Mucosa of rectum (tissue), 2 donors: Measurements from ENCODE around the gene BCL2L14.
"Not testable (repeated sequence)": the region's sequence is repeated elsewhere in the genome, so short reads cannot be mapped to it uniquely, and the experiment has no call there.

ENCODE experiments used
- H3K27ac ChIP-seq, 2 donors: one replicate each; pipeline ENCODE4 v1.7.0; 2013; ENCODE audit warnings: inconsistent platforms in 2 of 2, low read depth in 2 of 2, low read length in 2 of 2
- H3K27me3 ChIP-seq, 2 donors: one replicate each; pipeline ENCODE4 v1.7.0; 2013; ENCODE audit warnings: low read length in 2 of 2; ENCODE audit not compliant: control insufficient read depth in 2 of 2, insufficient read depth in 2 of 2
- H3K36me3 ChIP-seq, 2 donors: one replicate each; pipeline ENCODE4 v1.7.0; 2013; ENCODE audit warnings: low read length in 2 of 2; ENCODE audit not compliant: control insufficient read depth in 2 of 2, insufficient read depth in 2 of 2
- H3K4me1 ChIP-seq, 2 donors: one replicate each; pipeline ENCODE4 v1.7.0; 2013; ENCODE audit warnings: low read length in 2 of 2, mild to moderate bottlenecking in 1 of 2; ENCODE audit not compliant: control insufficient read depth in 2 of 2, insufficient read depth in 2 of 2
- H3K4me3 ChIP-seq, 2 donors: one replicate each; pipeline ENCODE4 v1.7.0; 2013; ENCODE audit warnings: low read length in 2 of 2
- H3K9ac ChIP-seq, 2 donors: one replicate each; pipeline ENCODE4 v1.7.0; 2013; ENCODE audit warnings: low read length in 2 of 2, low read depth in 1 of 2, mild to moderate bottlenecking in 1 of 2
- H3K9me3 ChIP-seq, 2 donors: one replicate each; pipeline ENCODE4 v1.7.0; 2013; ENCODE audit warnings: low read length in 2 of 2; ENCODE audit not compliant: control insufficient read depth in 2 of 2
- donor health status: healthy.
- donor health status: Normal muscosa, but diverticular disease.

Gene BCL2L14

GRCh38 chr12:12098691-12099015, 27.9 kb downstream of the BCL2L14 start:
- no peak overlapping the region for H3K27ac ChIP-seq
- no peak overlapping the region for H3K4me3 ChIP-seq
- H3K9ac ChIP-seq = no peak overlapping the region
- no peaks in the 10 kb centered on the region for H3K27me3 ChIP-seq
- no peaks in the 10 kb centered on the region for H3K4me1 ChIP-seq
- H3K36me3 ChIP-seq = peaks cover 31 to 47% of the 10 kb centered on the region in 2 donors
- no peaks in the 10 kb centered on the region for H3K9me3 ChIP-seq

- peaks cover 31 to 47% of the 10 kb centered on the region in 2 donors for H3K36me3 ChIP-seq
- no peak overlapping the region for H3K4me3 ChIP-seq
- H3K9ac ChIP-seq = no peak overlapping the region
- H3K27me3 ChIP-seq = no peaks in the 10 kb centered on the region
- H3K4me1 ChIP-seq = no peaks in the 10 kb centered on the region
- H3K9me3 ChIP-seq = no peaks in the 10 kb centered on the region
- H3K27ac ChIP-seq = no peak overlapping the region
Observed at GRCh38 chr12:12099102-12099501, 28.4 kb downstream of the BCL2L14 start.

DNA sequence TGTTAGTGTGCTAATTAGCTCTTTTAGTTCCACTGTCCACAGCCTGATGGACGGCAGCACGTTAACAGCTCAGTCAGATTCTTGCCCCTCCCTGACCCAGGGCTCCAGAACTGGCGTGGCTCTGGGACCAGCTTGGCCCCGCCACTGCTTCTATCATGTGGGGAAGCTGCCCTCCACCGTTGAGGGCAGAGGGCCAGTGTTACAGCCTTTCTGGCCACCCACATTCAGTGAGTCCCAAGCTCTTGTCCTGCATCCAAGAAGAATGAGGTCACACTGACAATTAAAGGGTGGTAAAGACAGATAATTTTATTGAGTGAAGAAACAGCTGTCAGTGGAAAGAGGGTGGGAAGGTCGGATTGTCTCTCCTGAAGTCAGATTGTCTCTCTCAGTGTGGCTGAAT, 36.9 kb downstream of the BCL2L14 start:
- Histone ChIP-seq H3K36me3 (peaks cover 0 to 2% of the 10 kb centered on the region in 2 donors), H3K27ac (no peak overlapping the region), H3K9ac (no peak overlapping the region), H3K4me3 (no peak overlapping the region), H3K9me3 (peaks cover 0 to 2% of the 10 kb centered on the region in 2 donors), H3K27me3 (no peaks in the 10 kb centered on the region), H3K4me1 (no peaks in the 10 kb centered on the region)

DNA sequence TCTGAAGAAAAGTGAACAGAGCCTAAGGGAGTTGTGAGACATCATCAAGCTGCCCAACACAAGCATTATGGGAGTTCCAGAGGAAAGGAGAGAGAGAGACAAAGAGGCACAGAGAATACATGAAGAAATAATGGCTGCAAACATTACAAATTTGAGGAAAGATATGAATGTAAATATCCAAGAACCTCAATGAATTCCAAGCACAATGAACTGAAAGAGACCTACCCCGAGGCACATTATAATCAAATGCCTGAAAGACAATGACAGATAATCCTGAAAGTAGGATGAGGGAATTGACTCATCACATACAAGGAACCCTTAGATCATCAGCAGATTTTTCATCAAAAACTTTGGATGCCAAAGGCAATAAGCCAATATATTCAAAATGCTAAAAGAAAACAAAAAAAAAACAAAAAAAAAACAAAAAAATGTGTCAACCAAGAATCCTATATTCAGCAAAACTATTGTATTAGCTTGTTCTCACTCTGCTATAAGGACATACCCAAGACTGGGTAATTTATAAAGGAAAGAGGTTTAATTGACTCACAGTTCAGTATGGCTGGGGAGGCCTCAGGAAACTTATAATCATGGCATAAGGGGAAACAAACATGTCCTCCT, 37.8 kb downstream of the BCL2L14 start:
- Histone ChIP-seq H3K27me3 (no peaks in the 10 kb centered on the region), H3K9me3 (peaks cover 0 to 2% of the 10 kb centered on the region in 2 donors), H3K4me3 (no peak overlapping the region), H3K9ac (no peak overlapping the region), H3K27ac (no peak overlapping the region), H3K4me1 (no peaks in the 10 kb centered on the region), H3K36me3 (peaks cover 0 to 2% of the 10 kb centered on the region in 2 donors)

DNA sequence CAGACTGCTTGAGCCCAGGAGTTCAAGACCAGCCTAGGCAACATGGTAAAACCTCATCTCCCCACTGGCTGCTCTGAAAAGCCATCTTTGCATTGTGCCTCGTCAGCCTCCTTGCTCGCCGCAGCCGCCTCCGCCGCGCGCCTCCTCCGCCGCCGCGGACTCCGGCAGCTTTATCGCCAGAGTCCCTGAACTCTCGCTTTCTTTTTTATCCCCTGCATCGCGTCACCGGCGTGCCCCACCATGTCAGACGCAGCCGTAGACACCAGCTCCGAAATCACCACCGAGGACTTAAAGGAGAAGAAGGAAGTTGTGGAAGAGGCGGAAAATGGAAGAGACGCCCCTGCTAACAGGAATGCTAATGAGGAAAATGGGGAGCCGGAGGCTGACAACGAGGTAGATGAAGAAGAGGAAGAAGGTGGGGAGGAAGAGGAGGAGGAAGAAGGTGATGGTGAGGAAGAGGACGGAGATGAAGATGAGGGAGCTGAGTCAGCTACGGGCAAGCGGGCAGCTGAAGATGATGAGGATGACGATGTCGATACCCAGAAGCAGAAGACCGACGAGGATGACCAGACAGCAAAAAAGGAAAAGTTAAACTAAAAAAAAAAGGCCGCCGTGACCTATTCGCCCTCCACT, 40.3 kb downstream of the BCL2L14 start:
- not testable (repeated sequence) for H3K4me1 ChIP-seq, H3K9me3 ChIP-seq, H3K27me3 ChIP-seq, H3K36me3 ChIP-seq, H3K9ac ChIP-seq, H3K27ac ChIP-seq
- H3K4me3 ChIP-seq = peak overlapping the region in 1 of 2 donors; percentile 10

DNA sequence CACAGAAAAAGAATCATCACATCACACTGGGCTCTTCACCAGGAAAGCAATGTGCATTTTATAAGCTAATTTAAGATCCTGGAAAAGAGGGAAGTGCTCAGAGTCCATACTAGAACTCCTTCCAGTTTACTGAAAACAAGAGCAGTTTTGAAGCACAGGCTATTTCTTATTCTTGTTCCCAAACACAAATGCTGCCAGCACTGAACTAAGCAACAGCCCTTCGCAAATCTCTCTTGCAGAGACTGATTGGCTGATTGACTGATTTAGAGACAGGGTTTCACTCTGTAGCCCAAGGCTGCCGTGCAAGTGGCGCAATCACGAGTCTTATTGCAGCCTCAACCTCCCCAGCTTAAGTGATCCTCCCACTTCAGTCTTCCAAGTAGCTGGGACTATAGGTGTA, 44.8 kb downstream of the BCL2L14 start:
- H3K9me3 ChIP-seq = no peaks in the 10 kb centered on the region
- no peak overlapping the region for H3K4me3 ChIP-seq
- no peaks in the 10 kb centered on the region for H3K4me1 ChIP-seq
- peaks cover 3 to 9% of the 10 kb centered on the region in 2 donors for H3K36me3 ChIP-seq
- no peaks in the 10 kb centered on the region for H3K27me3 ChIP-seq
- no peak overlapping the region for H3K27ac ChIP-seq
- H3K9ac ChIP-seq = no peak overlapping the region

DNA sequence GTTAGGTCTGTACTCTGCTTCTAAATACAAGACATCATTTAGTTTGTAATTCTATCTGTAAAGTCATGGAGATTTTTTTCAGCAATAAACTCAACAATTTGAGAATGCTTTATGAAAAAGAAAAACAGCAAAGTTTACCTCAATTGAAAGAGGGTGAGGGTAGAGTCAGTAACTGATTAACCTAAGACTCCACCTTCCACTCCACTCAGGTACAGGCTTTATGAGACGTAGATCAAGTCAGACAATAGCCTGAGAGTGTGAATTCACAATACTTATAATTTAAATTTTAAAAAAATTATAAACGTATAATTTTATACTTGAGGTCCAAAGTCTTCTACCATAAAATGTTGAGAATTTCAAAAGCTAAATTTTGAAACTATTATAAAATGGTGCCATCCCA, 45.9 kb downstream of the BCL2L14 start:
- H3K36me3 ChIP-seq = peaks cover 3 to 14% of the 10 kb centered on the region in 2 donors
- H3K4me3 ChIP-seq = no peak overlapping the region
- no peaks in the 10 kb centered on the region for H3K4me1 ChIP-seq
- no peak overlapping the region for H3K9ac ChIP-seq
- no peaks in the 10 kb centered on the region for H3K27me3 ChIP-seq
- no peak overlapping the region for H3K27ac ChIP-seq
- no peaks in the 10 kb centered on the region for H3K9me3 ChIP-seq

- no peaks in the 10 kb centered on the region for H3K27me3 ChIP-seq
- H3K9me3 ChIP-seq = no peaks in the 10 kb centered on the region
- H3K4me1 ChIP-seq = no peaks in the 10 kb centered on the region
- no peak overlapping the region for H3K27ac ChIP-seq
- H3K4me3 ChIP-seq = no peak overlapping the region
- H3K9ac ChIP-seq = no peak overlapping the region
- H3K36me3 ChIP-seq = peaks cover 19 to 21% of the 10 kb centered on the region in 2 donors
Observed at GRCh38 chr12:12121061-12121460, 50.3 kb downstream of the BCL2L14 start.

DNA sequence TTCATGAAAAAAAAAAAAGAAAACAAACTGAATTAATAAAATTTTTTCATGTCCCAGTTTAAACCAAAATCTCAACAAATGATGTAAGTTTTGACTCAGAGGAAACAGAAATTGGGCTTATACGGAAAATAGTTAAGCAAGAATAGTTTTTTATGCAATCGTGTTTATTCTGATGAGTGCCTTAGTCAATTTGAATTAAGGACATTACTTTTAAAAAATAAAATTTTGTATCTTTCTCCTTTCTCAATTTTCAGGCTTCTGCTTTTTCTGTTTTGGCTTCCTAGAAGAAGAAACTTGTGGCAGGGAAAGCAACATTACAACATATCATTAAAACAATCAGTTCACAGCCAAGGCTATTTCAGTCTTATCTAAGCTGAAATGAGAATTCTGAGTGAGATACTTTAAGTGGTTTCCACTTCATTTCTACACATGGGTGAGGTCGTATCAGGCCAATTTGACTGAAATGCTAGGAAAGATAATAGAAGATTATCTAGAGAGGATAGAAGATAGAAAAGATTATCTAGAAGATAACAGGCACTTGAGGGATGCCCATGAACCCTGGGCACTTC, 52.4 kb downstream of the BCL2L14 start:
- no peak overlapping the region for H3K27ac ChIP-seq
- peaks cover 21 to 25% of the 10 kb centered on the region in 2 donors for H3K36me3 ChIP-seq
- no peaks in the 10 kb centered on the region for H3K9me3 ChIP-seq
- H3K4me1 ChIP-seq = no peaks in the 10 kb centered on the region
- H3K27me3 ChIP-seq = no peaks in the 10 kb centered on the region
- no peak overlapping the region for H3K9ac ChIP-seq
- no peak overlapping the region for H3K4me3 ChIP-seq

- H3K36me3 ChIP-seq = peaks cover 14 to 20% of the 10 kb centered on the region in 2 donors
Observed at GRCh38 chr12:12126551-12126950, 55.8 kb downstream of the BCL2L14 start.

More at GRCh38 chr12:12126551-12126950, 55.8 kb downstream of the BCL2L14 start:
- Histone ChIP-seq H3K9me3 (no peaks in the 10 kb centered on the region), H3K9ac (no peak overlapping the region), H3K4me3 (no peak overlapping the region), H3K27me3 (no peaks in the 10 kb centered on the region), H3K27ac (no peak overlapping the region), H3K4me1 (no peaks in the 10 kb centered on the region)
